Measurements from ENCODE around the gene TSPAN5. TPM values are rescaled to one million over a fixed set of nuclear protein-coding genes. Genes with fewer than 3 reads are reported as not detected.

The TSPAN5 gene
- total RNA-seq, 1 donor from 2014 or later = 13.7 TPM

- Histone ChIP-seq H3K4me3 (ENCODE audit: low read depth, low read length) (no peak overlapping the region), H3K36me3 (ENCODE audit: control insufficient read depth, insufficient read depth, low read length) (no peaks in the 10 kb centered on the region), H3K27me3 (ENCODE audit: control insufficient read depth, insufficient read depth, low read length) (no peaks in the 10 kb centered on the region)
- TF ChIP-seq CTCF (IDR thresholded peaks at IDR 0.05; ENCODE audit: insufficient read depth, low read length, severe bottlenecking) = no peak
- FAIRE-seq = peak; percentile 91
- DNase-seq (ENCODE audit: low read depth) = no peak
Observed at GRCh38 chr4:98529970-98530569, 128.3 kb downstream of the TSPAN5 start.

GRCh38 chr4:98528882-98529281 lies 129.5 kb downstream of the TSPAN5 start:
- Histone ChIP-seq H3K27me3 (ENCODE audit: control insufficient read depth, insufficient read depth, low read length) (no peaks in the 10 kb centered on the region), H3K4me3 (ENCODE audit: low read depth, low read length) (no peak overlapping the region)
- FAIRE-seq = peak; percentile 43

GRCh38 chr4:98527534-98528269 lies 130.7 kb downstream of the TSPAN5 start:
- TF ChIP-seq CTCF (IDR thresholded peaks at IDR 0.05; ENCODE audit: insufficient read depth, low read length, severe bottlenecking) = no peak
- Histone ChIP-seq H3K36me3 (ENCODE audit: control insufficient read depth, insufficient read depth, low read length) (no peaks in the 10 kb centered on the region), H3K27me3 (ENCODE audit: control insufficient read depth, insufficient read depth, low read length) (no peaks in the 10 kb centered on the region), H3K4me3 (ENCODE audit: low read depth, low read length) (no peak overlapping the region)
- FAIRE-seq = no peak
- no peak for DNase-seq (ENCODE audit: low read depth)

More at GRCh38 chr4:98528882-98529281, 129.5 kb downstream of the TSPAN5 start:
- DNase-seq (ENCODE audit: low read depth) = no peak
- TF ChIP-seq CTCF (IDR thresholded peaks at IDR 0.05; ENCODE audit: insufficient read depth, low read length, severe bottlenecking) = no peak
- H3K36me3 ChIP-seq (ENCODE audit: control insufficient read depth, insufficient read depth, low read length) = no peaks in the 10 kb centered on the region

GRCh38 chr4:98524230-98524629 lies 134.2 kb downstream of the TSPAN5 start:
- TF ChIP-seq CTCF (IDR thresholded peaks at IDR 0.05; ENCODE audit: insufficient read depth, low read length, severe bottlenecking) = no peak
- H3K27me3 ChIP-seq (ENCODE audit: control insufficient read depth, insufficient read depth, low read length) = no peaks in the 10 kb centered on the region
- no peaks in the 10 kb centered on the region for H3K36me3 ChIP-seq (ENCODE audit: control insufficient read depth, insufficient read depth, low read length)
- no peak overlapping the region for H3K4me3 ChIP-seq (ENCODE audit: low read depth, low read length)
- DNase-seq (ENCODE audit: low read depth) = no peak
- no peak for FAIRE-seq

GRCh38 chr4:98522636-98523395 lies 135.6 kb downstream of the TSPAN5 start:
- Histone ChIP-seq H3K36me3 (ENCODE audit: control insufficient read depth, insufficient read depth, low read length) (no peaks in the 10 kb centered on the region), H3K4me3 (ENCODE audit: low read depth, low read length) (no peak overlapping the region), H3K27me3 (ENCODE audit: control insufficient read depth, insufficient read depth, low read length) (no peaks in the 10 kb centered on the region)
- TF ChIP-seq CTCF (IDR thresholded peaks at IDR 0.05; ENCODE audit: insufficient read depth, low read length, severe bottlenecking) = no peak
- FAIRE-seq = no peak
- peak; percentile 88 for DNase-seq (ENCODE audit: low read depth)
